Calu3 (cell line): ENCODE measurements around the gene ELF4. TPM values are rescaled to one million over a fixed set of nuclear protein-coding genes. Genes with fewer than 3 reads are reported as not detected.

ENCODE experiments used
- BruUV-seq: library from RNA; stranded (reverse); fragments of 400-500 nt; replicated peaks from 2 replicates; lab custom pipeline; 2021; lab: Mats Ljungman, UMichigan
- CTCF ChIA-PET: fragments of 300-600 bp; sonication (Branson Sonifier 250); formaldehyde crosslinking; loops from one replicate; lab custom pipeline; 2022; ENCODE audit warnings: antibody characterized with exemption; lab: Charles Lee
- DNase-seq: peaks from one replicate; pipeline ENCODE4 v3.0.0; 2022
- H3K27ac Mint-ChIP-seq: one replicate; pipeline ENCODE4 v1.8.0; 2022; ENCODE audit warnings: mixed read lengths; ENCODE audit not compliant: unreplicated experiment
- H3K27me3 Mint-ChIP-seq: one replicate; pipeline ENCODE4 v1.8.0; 2022; ENCODE audit warnings: mixed read lengths; ENCODE audit not compliant: unreplicated experiment
- H3K36me3 Mint-ChIP-seq: one replicate; pipeline ENCODE4 v1.8.0; 2022; ENCODE audit warnings: mild to moderate bottlenecking, moderate library complexity, mixed read lengths; ENCODE audit not compliant: insufficient read depth, unreplicated experiment
- H3K4me1 Mint-ChIP-seq: one replicate; pipeline ENCODE4 v1.8.0; 2022; ENCODE audit warnings: mild to moderate bottlenecking, low read depth, mixed read lengths; ENCODE audit not compliant: unreplicated experiment
- H3K4me3 Mint-ChIP-seq: one replicate; pipeline ENCODE4 v1.8.0; 2022; ENCODE audit warnings: mild to moderate bottlenecking, low read depth, moderate library complexity, mixed read lengths; ENCODE audit not compliant: unreplicated experiment
- H3K9me3 Mint-ChIP-seq: one replicate; pipeline ENCODE4 v1.8.0; 2022; ENCODE audit warnings: low read depth, mixed read lengths; ENCODE audit not compliant: unreplicated experiment
- intact Hi-C: fragments of 100-400 bp; cut with micrococcal nuclease; formaldehyde crosslinking; loops from one replicate; pipeline ENCODE4 v1.10.0; 2022; ENCODE audit not compliant: unreplicated experiment
- total RNA-seq: library from RNA; stranded (reverse); gene quantifications from 2 replicates; pipeline ENCODE4 v1.2.3, GENCODE V29; 2022
- TF ChIP-seq, protein P1 (sequence below): fragments of 200-600 bp; IDR thresholded peaks from one replicate; pipeline ENCODE4 v1.8.0; 2022; ENCODE audit warnings: antibody characterized with exemption; ENCODE audit not compliant: unreplicated experiment

ELF4 gene
- total RNA-seq, 1 experiment from 2014 or later, result 21.0 TPM

DNA sequence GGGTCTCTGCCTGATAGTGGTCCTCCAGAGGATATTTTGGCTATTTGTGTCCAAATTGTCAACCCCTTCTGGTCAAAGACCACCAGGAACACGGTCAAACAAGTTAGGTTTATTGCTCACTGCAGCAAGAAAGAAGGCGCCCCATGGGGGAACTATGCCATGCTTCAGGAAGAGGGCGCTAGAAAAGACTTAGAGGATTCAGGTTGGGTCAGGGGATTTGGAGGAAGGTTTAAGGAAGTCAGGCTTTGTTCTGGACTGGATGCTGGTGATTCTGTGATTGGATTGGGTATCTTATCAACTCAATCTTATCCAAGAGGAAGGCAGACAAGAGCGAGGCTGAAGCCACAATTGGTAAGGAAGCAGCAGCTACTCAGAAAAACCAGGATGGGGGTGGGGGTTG, 14.3 kb upstream of the ELF4 start:
- no peaks in the 10 kb centered on the region for H3K9me3 Mint-ChIP-seq
- TF ChIP-seq, protein P1, sequence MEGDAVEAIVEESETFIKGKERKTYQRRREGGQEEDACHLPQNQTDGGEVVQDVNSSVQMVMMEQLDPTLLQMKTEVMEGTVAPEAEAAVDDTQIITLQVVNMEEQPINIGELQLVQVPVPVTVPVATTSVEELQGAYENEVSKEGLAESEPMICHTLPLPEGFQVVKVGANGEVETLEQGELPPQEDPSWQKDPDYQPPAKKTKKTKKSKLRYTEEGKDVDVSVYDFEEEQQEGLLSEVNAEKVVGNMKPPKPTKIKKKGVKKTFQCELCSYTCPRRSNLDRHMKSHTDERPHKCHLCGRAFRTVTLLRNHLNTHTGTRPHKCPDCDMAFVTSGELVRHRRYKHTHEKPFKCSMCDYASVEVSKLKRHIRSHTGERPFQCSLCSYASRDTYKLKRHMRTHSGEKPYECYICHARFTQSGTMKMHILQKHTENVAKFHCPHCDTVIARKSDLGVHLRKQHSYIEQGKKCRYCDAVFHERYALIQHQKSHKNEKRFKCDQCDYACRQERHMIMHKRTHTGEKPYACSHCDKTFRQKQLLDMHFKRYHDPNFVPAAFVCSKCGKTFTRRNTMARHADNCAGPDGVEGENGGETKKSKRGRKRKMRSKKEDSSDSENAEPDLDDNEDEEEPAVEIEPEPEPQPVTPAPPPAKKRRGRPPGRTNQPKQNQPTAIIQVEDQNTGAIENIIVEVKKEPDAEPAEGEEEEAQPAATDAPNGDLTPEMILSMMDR, result no peak
- CTCF ChIA-PET, result no interaction called here
- H3K4me3 Mint-ChIP-seq, result no peak overlapping the region
- H3K36me3 Mint-ChIP-seq, result peaks cover 8% of the 10 kb centered on the region
- no peak for DNase-seq
- H3K27me3 Mint-ChIP-seq, result no peaks in the 10 kb centered on the region
- intact Hi-C loops, result no loop called here
- BruUV-seq, result no TSS peak
- no peak overlapping the region for H3K27ac Mint-ChIP-seq
- H3K4me1 Mint-ChIP-seq, result no peaks in the 10 kb centered on the region

DNA sequence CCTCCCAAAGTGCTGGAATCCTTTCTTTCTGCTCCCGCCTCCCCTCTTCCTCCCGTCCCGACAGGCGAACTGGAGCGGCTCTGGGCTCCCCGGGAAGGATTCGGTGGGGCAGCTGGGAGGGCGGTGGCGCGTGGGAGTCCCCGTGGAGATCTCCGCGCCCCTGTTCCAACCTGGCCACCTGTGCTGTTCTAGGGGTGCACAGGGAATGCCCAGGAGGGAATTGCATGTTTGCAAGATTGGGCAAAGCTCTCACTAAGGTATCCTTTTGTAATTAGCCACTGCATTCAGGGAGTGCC, 11.2 kb upstream of the ELF4 start:
- Mint-ChIP-seq H3K36me3 (peaks cover 15% of the 10 kb centered on the region), H3K27me3 (no peaks in the 10 kb centered on the region), H3K4me1 (peaks cover 21% of the 10 kb centered on the region), H3K9me3 (no peaks in the 10 kb centered on the region), H3K4me3 (peak overlapping the region; percentile 60), H3K27ac (no peak overlapping the region)
- CTCF ChIA-PET, result interaction anchor here (0.9 to 1.2 kb wide), 2 partner anchors 41 to 42 kb away, joined by 5 read pairs; no protein-coding TSS in a partner anchor
- TF ChIP-seq, protein P1, result no peak
- intact Hi-C loops, result no loop called here
- DNase-seq, result no peak
- BruUV-seq, result no TSS peak

DNA sequence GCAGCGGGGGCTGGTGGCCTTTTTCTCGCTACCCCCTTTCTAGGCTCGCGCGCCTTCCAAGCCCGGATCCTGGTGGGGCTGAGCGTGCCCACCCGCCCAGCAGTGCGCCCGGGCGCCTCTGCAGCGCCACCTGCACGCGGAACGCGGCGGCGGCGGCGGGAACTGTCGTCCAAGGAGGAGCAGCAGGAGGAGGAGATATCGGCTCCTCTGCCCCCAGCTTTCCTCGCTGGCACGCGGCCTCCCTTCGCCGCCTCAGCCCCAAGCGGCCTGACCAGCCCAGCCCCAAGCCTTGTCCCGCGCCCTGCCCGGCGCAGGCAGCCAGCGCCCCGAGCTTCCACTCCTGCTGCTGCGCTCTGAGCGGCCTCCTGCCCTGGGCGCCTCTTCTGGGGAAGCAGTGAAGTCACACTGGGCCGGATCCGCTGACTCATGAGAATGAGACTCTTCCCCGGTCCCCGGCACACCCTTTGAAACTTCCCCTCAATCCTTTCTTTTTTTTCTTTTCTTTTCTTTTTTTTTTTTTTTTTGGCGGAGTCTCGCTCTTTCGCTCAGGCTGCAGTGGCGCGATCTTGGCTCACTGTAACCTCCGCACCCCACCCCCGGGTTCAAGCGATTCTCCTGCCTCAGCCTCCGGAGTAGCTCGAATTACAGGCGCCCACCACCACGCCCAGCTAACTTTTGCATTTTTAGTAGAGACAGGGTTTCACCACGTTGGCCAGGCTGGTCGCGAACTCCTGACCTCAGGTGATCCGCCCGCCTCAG, 10.6 kb upstream of the ELF4 start:
- BruUV-seq, result no TSS peak
- CTCF ChIA-PET, result interaction anchor here (0.7 to 1.2 kb wide), 4 partner anchors 9 to 534 kb away, joined by 3 to 5 read pairs (median 4); no protein-coding TSS in a partner anchor
- Mint-ChIP-seq H3K4me3 (peak overlapping the region; percentile 60), H3K9me3 (no peaks in the 10 kb centered on the region), H3K4me1 (peaks cover 21% of the 10 kb centered on the region), H3K36me3 (peaks cover 15% of the 10 kb centered on the region), H3K27me3 (no peaks in the 10 kb centered on the region), H3K27ac (no peak overlapping the region)
- DNase-seq, result peak; percentile 65
- TF ChIP-seq, protein P1, result peak; percentile 70
- intact Hi-C loops, result loop anchor here (1.0 kb wide), 1 partner anchor 41 kb away; no protein-coding TSS in a partner anchor

DNA sequence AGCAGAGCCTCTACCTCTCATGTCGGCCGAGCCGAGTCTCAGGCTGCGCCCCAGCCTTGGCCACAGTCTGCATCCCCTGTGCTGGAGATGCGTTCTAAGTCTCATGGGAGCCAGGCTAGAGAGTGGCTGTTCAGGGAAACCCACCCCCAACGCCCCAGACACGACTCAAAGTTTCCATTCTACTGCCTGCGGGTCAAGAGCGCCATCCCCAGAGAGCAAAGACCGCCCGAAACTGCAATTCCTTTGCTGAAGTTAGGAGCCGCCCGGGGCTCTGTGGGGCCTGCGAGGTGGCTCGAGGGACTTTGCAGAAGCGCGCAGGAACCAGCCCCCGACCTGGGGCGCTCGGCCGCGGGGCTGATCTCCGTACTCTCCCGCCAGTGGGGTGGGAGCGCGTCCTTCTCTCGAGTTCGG, 10.0 kb upstream of the ELF4 start:
- BruUV-seq, result no TSS peak
- intact Hi-C loops, result loop anchor here (1.0 kb wide), 1 partner anchor 40 kb away; no protein-coding TSS in a partner anchor
- CTCF ChIA-PET, result interaction anchor here (0.7 to 1.2 kb wide), 3 partner anchors 8 to 534 kb away, joined by 3 to 5 read pairs (median 3); no protein-coding TSS in a partner anchor
- Mint-ChIP-seq H3K36me3 (peaks cover 15% of the 10 kb centered on the region), H3K4me1 (peaks cover 21% of the 10 kb centered on the region), H3K4me3 (peak overlapping the region; percentile 60), H3K9me3 (no peaks in the 10 kb centered on the region), H3K27me3 (no peaks in the 10 kb centered on the region), H3K27ac (no peak overlapping the region)
- no peak for DNase-seq
- TF ChIP-seq, protein P1, result no peak
